Mesothelial cell of epicardium (in vitro differentiated cells): ENCODE results near the gene SMARCC1. TPM values are rescaled to one million over a fixed set of nuclear protein-coding genes. Genes with fewer than 3 reads are reported as not detected.

ENCODE experiments used
- DNase-seq, 2 experiments: peaks; one replicate each; pipeline ENCODE4 v3.0.0; 2021; ENCODE audit warnings: low spot score in 2 of 2; ENCODE audit not compliant: unreplicated experiment in 2 of 2
- H3K27ac Mint-ChIP-seq: 2 replicates; pipeline ENCODE4 v1.8.0; 2021; ENCODE audit warnings: mixed read lengths
- H3K27me3 Mint-ChIP-seq: 2 replicates; pipeline ENCODE4 v1.8.0; 2021; ENCODE audit warnings: low read depth, mixed read lengths
- H3K36me3 Mint-ChIP-seq: 2 replicates; pipeline ENCODE4 v1.8.0; 2021; ENCODE audit warnings: mixed read lengths
- H3K4me1 Mint-ChIP-seq: 2 replicates; pipeline ENCODE4 v1.8.0; 2021; ENCODE audit warnings: mixed read lengths
- H3K4me3 Mint-ChIP-seq: 2 replicates; pipeline ENCODE4 v1.8.0; 2021; ENCODE audit warnings: mild to moderate bottlenecking, moderate library complexity, mixed read lengths
- H3K9me3 Mint-ChIP-seq: 2 replicates; pipeline ENCODE4 v1.8.0; 2021; ENCODE audit warnings: mixed read lengths
- total RNA-seq: library from RNA; stranded (reverse); gene quantifications from 3 replicates; pipeline ENCODE4 v1.2.1, GENCODE V29; 2021
- TF ChIP-seq, protein P1 (sequence below): fragments of 200-600 bp; sonication (generic); IDR thresholded peaks from one replicate; pipeline ENCODE4 v1.5.0; 2021; ENCODE audit warnings: antibody characterized with exemption; ENCODE audit not compliant: unreplicated experiment

The SMARCC1 gene
- total RNA-seq, 1 donor from 2014 or later = 215 TPM

DNA sequence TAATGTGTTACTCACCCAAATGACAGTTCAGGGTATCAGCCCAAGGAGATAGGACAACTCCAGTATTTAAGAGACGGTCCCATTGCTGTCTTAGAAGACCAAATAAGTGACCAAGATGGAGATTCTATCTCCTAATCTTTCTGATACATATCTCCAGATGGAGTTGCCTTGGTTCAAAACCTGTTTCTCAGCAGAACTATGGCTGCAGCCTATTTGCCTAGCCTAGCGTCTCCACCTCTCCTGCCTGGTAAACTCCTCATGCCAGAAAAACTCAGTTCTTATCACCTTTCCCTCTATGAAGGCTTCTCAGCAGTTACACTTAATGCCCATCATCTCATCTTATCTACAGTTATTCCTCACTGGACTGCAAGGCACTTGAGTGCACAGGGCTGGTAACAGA is 201.8 kb downstream of the SMARCC1 start:
- no peak for DNase-seq
- Mint-ChIP-seq H3K27me3 (peaks cover 47% of the 10 kb centered on the region), H3K36me3 (no peaks in the 10 kb centered on the region), H3K9me3 (no peaks in the 10 kb centered on the region), H3K4me1 (peaks cover 3% of the 10 kb centered on the region), H3K4me3 (peak overlapping the region; percentile 52), H3K27ac (no peak overlapping the region)
- TF ChIP-seq, protein P1, sequence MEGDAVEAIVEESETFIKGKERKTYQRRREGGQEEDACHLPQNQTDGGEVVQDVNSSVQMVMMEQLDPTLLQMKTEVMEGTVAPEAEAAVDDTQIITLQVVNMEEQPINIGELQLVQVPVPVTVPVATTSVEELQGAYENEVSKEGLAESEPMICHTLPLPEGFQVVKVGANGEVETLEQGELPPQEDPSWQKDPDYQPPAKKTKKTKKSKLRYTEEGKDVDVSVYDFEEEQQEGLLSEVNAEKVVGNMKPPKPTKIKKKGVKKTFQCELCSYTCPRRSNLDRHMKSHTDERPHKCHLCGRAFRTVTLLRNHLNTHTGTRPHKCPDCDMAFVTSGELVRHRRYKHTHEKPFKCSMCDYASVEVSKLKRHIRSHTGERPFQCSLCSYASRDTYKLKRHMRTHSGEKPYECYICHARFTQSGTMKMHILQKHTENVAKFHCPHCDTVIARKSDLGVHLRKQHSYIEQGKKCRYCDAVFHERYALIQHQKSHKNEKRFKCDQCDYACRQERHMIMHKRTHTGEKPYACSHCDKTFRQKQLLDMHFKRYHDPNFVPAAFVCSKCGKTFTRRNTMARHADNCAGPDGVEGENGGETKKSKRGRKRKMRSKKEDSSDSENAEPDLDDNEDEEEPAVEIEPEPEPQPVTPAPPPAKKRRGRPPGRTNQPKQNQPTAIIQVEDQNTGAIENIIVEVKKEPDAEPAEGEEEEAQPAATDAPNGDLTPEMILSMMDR = no peak

DNA sequence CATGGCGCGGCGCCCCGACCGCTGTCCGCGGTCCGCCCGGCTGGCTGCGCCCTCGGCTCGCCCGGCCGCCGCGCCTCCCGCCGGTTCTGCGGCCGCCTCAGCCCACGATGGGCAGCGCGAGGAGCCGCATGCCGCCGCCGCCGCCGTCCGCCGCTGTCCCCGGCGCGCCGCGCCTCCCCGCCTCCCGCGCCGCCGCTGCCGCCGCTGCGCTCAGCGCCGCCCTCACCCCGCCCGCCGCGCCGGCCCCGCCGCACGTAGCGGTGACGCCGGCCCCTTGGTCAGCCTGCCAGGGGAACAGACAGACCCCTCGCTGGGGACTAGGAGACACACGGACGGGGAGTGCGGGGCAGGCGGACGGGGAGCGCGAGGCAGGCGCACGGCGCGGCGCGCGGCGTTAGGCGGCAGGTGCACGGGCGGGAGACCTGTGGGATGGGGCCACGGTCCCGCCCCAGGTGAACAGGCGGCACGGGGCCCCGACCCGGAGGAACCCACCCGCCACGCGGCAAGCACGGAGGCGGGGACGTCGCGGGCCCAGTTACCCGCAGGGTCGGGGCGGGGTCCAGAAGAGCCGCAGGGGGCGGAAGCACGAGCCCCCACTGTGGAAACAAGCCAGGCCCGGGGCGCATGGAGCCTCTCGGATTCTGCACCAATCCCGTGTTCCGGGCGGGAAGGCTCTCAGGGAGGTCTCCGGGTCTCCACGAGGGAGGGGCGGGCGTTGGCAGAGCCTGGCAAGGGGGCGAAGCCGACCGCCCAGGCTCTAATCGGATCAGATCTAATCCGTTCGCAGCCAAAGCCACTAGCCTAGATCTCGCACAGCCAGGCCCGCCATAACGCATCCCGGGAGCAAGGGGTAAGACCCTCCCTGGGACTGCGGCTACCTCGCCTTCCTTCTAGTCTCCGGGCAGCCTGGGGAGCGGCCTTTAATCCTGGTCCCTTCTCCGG is 202.7 kb downstream of the SMARCC1 start, which contains the start of gene CSPG5:
CSPG5 (minus strand) TSS at position 175 of the 942 bp plus-strand sequence; CDS start at position 3, 172 bp downstream.
- peak within 1 kb of the TSS; percentile 52 for H3K4me3 Mint-ChIP-seq
- H3K4me1 Mint-ChIP-seq = peaks cover 3% of the 10 kb centered on the region
- H3K36me3 Mint-ChIP-seq = no peaks in the 10 kb centered on the region
- TF ChIP-seq, protein P1 = no peak
- H3K27ac Mint-ChIP-seq = no peak within 1 kb of the TSS
- no peaks in the 10 kb centered on the region for H3K9me3 Mint-ChIP-seq
- peaks cover 51% of the 10 kb centered on the region for H3K27me3 Mint-ChIP-seq
- peak in 1 of 2 experiments; percentile 19 for DNase-seq

DNA sequence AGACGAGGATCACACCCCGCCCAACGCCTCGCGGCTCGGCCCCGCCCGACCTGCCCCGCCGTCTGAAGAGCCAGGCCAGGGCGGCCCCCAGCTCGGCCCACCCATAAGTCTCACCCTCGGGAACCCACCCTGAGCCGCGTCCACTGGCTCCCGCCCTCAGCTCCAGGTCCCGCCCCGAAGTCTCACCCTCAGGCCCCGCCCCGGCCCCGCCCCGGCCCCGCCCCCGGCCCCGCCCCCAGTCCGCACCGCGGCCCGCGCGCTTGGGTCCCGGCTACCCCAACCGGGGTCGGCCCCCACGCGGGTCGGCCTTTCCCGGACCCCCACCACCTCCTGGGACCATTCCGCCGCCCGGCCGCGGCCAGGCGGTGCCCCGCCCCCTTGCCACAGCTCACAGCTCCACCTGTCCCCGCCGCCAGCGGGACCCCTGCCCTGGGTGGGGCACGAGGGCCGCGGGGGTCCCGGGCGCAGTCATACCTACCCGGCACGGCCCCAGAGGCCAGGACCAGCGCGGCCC is 203.5 kb downstream of the SMARCC1 start:
- Mint-ChIP-seq H3K4me1 (peaks cover 5% of the 10 kb centered on the region), H3K4me3 (peak overlapping the region; percentile 46), H3K27me3 (peaks cover 57% of the 10 kb centered on the region), H3K36me3 (no peaks in the 10 kb centered on the region), H3K9me3 (no peaks in the 10 kb centered on the region), H3K27ac (no peak overlapping the region)
- DNase-seq = no peak
- TF ChIP-seq, protein P1 = no peak

DNA sequence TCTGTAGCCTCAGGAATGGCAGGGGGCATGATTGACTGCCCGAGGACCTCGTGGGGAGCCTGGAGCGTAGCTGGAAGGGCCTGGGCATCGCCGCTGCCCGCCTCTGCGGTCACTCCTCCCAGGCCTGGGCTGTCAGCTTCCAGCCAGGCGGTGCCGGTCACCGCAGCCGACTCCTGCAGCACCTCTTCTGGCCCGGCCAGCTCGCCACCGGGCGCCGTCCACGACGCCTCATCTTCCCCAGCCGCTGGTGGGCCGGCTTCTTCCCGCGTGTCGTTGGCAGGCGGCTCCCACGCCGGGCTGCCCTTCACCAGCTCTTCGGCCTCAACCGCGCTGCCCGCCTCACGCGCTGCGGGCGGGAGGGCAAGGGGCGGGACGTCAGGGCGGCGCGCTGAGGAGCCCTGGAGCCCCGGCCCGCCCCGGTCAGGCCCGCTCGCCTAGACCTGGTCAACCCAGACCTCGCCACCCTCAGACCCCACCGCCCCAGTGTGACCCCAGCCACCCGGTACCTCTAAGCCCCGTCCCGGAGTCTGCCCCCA is 204.0 kb downstream of the SMARCC1 start:
- TF ChIP-seq, protein P1 = no peak
- Mint-ChIP-seq H3K4me3 (peak overlapping the region; percentile 46), H3K27me3 (peaks cover 63% of the 10 kb centered on the region), H3K27ac (no peak overlapping the region), H3K36me3 (no peaks in the 10 kb centered on the region), H3K4me1 (peaks cover 5% of the 10 kb centered on the region), H3K9me3 (no peaks in the 10 kb centered on the region)
- peak in 1 of 2 experiments; percentile 42 for DNase-seq

DNA sequence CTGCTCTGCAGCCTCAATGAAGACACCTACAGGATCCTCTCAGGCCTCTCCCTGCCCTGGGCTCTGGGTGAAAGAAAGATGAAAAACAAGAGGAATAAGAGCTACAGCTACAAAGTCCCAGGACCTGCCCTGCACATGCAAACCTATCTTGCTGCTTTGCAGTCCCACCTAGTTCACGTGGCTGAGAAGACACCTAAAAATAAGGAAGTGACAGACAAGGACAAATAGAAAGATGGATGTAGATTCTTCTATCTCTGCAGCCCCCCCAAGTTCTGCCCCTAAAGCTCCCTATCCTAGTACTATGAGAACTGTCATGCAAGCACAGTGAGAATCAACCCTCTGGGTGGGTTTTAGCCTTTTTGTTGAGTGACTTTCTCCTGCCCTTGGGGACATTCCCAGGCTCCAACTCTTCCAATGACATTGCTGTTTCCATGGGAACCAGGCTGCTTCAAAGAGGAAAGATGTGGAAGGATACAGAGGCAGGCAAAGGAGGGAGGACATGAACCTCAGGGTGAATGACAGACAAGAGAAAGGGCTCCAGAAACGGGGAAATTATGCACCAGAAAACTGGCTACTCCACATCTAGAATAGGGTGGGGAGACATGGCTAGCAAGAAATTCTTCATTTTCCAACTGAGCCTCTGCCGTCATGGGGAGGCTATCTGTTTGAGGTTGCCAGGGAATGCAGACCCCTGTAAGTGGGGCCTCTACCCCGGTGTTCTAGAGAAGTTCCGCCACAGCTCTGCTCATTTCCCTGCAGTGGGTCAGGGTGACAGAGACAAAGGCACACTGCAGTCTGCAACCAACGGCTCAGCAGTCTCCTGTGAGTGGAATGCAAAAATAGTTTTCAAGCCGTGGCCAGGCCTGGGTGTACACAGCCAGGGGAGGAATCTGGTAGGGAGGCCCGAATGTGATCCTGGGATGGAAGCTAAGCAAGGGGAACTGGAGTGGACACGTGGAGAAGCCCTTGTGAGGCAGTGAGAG is 208.2 kb downstream of the SMARCC1 start:
- DNase-seq = no peak
- Mint-ChIP-seq H3K27ac (no peak overlapping the region), H3K9me3 (no peaks in the 10 kb centered on the region), H3K27me3 (peaks cover 62% of the 10 kb centered on the region), H3K36me3 (no peaks in the 10 kb centered on the region), H3K4me3 (no peak overlapping the region), H3K4me1 (peaks cover 3% of the 10 kb centered on the region)
- TF ChIP-seq, protein P1 = no peak
